Urothelium cell line (cell line): Measurements from ENCODE around the gene GSTA1.
"Not testable (repeated sequence)": the region's sequence is repeated elsewhere in the genome, so short reads cannot be mapped to it uniquely, and the experiment has no call there.

Source experiments
- DNase-seq: peaks from one replicate; pipeline ENCODE4 v3.0.0; 2011; ENCODE audit warnings: low spot score, mixed read lengths
- FAIRE-seq: peaks from 2 replicates; lab custom pipeline; 2011; peaks lifted over from hg19 to GRCh38; lab: Jason Lieb, UNC

Gene GSTA1

GRCh38 chr6:52809777-52810176, 6.2 kb upstream of the GSTA1 start:
- peak; percentile 17 for FAIRE-seq
- DNase-seq, result not testable (repeated sequence)

- FAIRE-seq (no peak), DNase-seq (no peak)
These were observed 5.0 kb upstream of the GSTA1 start for GRCh38 chr6:52808660-52809059.

- DNase-seq (no peak), FAIRE-seq (peak; percentile 48)
These were observed 810 bp downstream of the GSTA1 start for GRCh38 chr6:52802806-52803205.

GRCh38 chr6:52801188-52801841, 2.3 kb downstream of the GSTA1 start:
- no peak for FAIRE-seq
- DNase-seq, result no peak

- DNase-seq, FAIRE-seq: not testable (repeated sequence)
These were observed 4.3 kb downstream of the GSTA1 start for GRCh38 chr6:52799272-52799671.

- not testable (repeated sequence) for FAIRE-seq, DNase-seq
These were observed 9.2 kb downstream of the GSTA1 start for GRCh38 chr6:52794366-52794765.

GRCh38 chr6:52790861-52791260, 12.8 kb downstream of the GSTA1 start:
- DNase-seq (no peak), FAIRE-seq (no peak)

GRCh38 chr6:52789658-52790057, 14.0 kb downstream of the GSTA1 start:
- not testable (repeated sequence) for DNase-seq

GRCh38 chr6:52788478-52788877, 15.1 kb downstream of the GSTA1 start:
- DNase-seq, result no peak
- no peak for FAIRE-seq

More at GRCh38 chr6:52789658-52790057, 14.0 kb downstream of the GSTA1 start:
- FAIRE-seq, result not testable (repeated sequence)

GRCh38 chr6:52787917-52788316, 15.7 kb downstream of the GSTA1 start:
- FAIRE-seq (no peak), DNase-seq (no peak)

GRCh38 chr6:52786249-52786956, 17.2 kb downstream of the GSTA1 start:
- FAIRE-seq (no peak), DNase-seq (no peak)

GRCh38 chr6:52782696-52783274, 20.8 kb downstream of the GSTA1 start:
- not testable (repeated sequence) for FAIRE-seq, DNase-seq

- FAIRE-seq, DNase-seq: not testable (repeated sequence)
These were observed 21.4 kb downstream of the GSTA1 start for GRCh38 chr6:52782209-52782608.

GRCh38 chr6:52779237-52779636, 24.4 kb downstream of the GSTA1 start:
- DNase-seq, result no peak
- FAIRE-seq, result no peak

GRCh38 chr6:52776711-52777351, 26.8 kb downstream of the GSTA1 start:
- DNase-seq, result not testable (repeated sequence)

GRCh38 chr6:52769399-52769798, 34.2 kb downstream of the GSTA1 start:
- FAIRE-seq, DNase-seq: not testable (repeated sequence)

More at GRCh38 chr6:52776711-52777351, 26.8 kb downstream of the GSTA1 start:
- not testable (repeated sequence) for FAIRE-seq

- not testable (repeated sequence) for FAIRE-seq, DNase-seq
These were observed 36.0 kb downstream of the GSTA1 start for GRCh38 chr6:52767658-52768057.

- DNase-seq, FAIRE-seq: not testable (repeated sequence)
These were observed 40.2 kb downstream of the GSTA1 start, which contains the start of gene GSTA2 for GRCh38 chr6:52763322-52763916. GSTA2 (minus strand) TSS chr6:52763475; CDS start chr6:52757947, 5,528 bp downstream.

GRCh38 chr6:52761673-52762491, 41.7 kb downstream of the GSTA1 start:
- FAIRE-seq, DNase-seq: not testable (repeated sequence)
